IMR-90 (cell line): ENCODE results near the gene TCF7L2. TPM values are rescaled to one million over a fixed set of nuclear protein-coding genes. Genes with fewer than 3 reads are reported as not detected.

Experiments used
- ATAC-seq: fragments of 200-7000 bp; cut with Tn5 transposase; 2 replicates; pipeline ENCODE4 v1.9.1; 2020; ENCODE audit warnings: low read depth, mild to moderate bottlenecking, moderate library complexity
- BruUV-seq: library from RNA; stranded (reverse); fragments of 400-500 nt; replicated peaks from 2 replicates; lab custom pipeline; 2021; lab: Mats Ljungman, UMichigan
- CTCF ChIA-PET: fragments of 300-600 bp; formaldehyde crosslinking; extraction: SDS; loops from one replicate; lab custom pipeline; 2021; ENCODE audit warnings: antibody characterized with exemption; lab: Yijun Ruan, JAX
- POLR2A ChIA-PET: fragments of 300-600 bp; sonication (Branson Sonifier 250); formaldehyde crosslinking; loops from one replicate; lab custom pipeline; 2022; ENCODE audit warnings: antibody characterized with exemption; ENCODE audit not compliant: unreplicated experiment; lab: Charles Lee
- DNase-seq: peaks from one replicate; pipeline ENCODE4 v3.0.0; 2013
- H2AFZ ChIP-seq: replicated peaks from 2 replicates; pipeline ENCODE3; 2013; ENCODE audit warnings: low read length, mild to moderate bottlenecking; ENCODE audit not compliant: poor library complexity
- H2AK5ac ChIP-seq: 2 replicates; pipeline ENCODE4 v1.6.1; 2013; ENCODE audit warnings: low read depth, low read length, inconsistent platforms
- H2AK9ac ChIP-seq: replicated peaks from 2 replicates; pipeline ENCODE3; 2013; ENCODE audit warnings: mild to moderate bottlenecking, low read depth, low read length, moderate library complexity; ENCODE audit not compliant: poor library complexity
- H2BK120ac ChIP-seq: 2 replicates; pipeline ENCODE4 v1.6.1; 2013; ENCODE audit warnings: low read depth, low read length, inconsistent platforms
- H2BK15ac ChIP-seq: 3 replicates; pipeline ENCODE4 v1.6.1; 2013; ENCODE audit warnings: low read depth, low read length, inconsistent platforms
- H2BK20ac ChIP-seq: 2 replicates; pipeline ENCODE4 v1.6.1; 2013; ENCODE audit warnings: low read depth, mild to moderate bottlenecking, inconsistent platforms, low read length, moderate library complexity
- H2BK5ac ChIP-seq: 2 replicates; pipeline ENCODE4 v1.6.1; 2013; ENCODE audit warnings: mild to moderate bottlenecking, low read depth, low read length, inconsistent platforms; ENCODE audit not compliant: poor library complexity, severe bottlenecking
- H3K14ac ChIP-seq: replicated peaks from 2 replicates; pipeline ENCODE4 v1.6.1; 2013; ENCODE audit warnings: low read depth, low read length, inconsistent platforms
- H3K18ac ChIP-seq: 2 replicates; pipeline ENCODE4 v1.6.1; 2013; ENCODE audit warnings: low read depth, low read length, control low read depth
- H3K23ac ChIP-seq: 2 replicates; pipeline ENCODE4 v1.6.1; 2013; ENCODE audit warnings: low read depth, low read length, inconsistent platforms
- H3K27ac ChIP-seq: 2 replicates; pipeline ENCODE4 v1.5.1; 2013; ENCODE audit warnings: mild to moderate bottlenecking, control low read depth, low read length; ENCODE audit not compliant: insufficient read depth
- H3K27me3 ChIP-seq: 2 replicates; pipeline ENCODE4 v1.6.1; 2013; ENCODE audit warnings: low read length; ENCODE audit not compliant: control insufficient read depth, insufficient read depth
- H3K36me3 ChIP-seq: 2 replicates; pipeline ENCODE4 v1.6.1; 2013; ENCODE audit warnings: low read length, mixed read lengths; ENCODE audit not compliant: control insufficient read depth, insufficient read depth
- H3K4ac ChIP-seq: 2 replicates; pipeline ENCODE4 v1.6.1; 2013; ENCODE audit warnings: low read depth, low read length, inconsistent platforms
- H3K4me1 ChIP-seq: 2 replicates; pipeline ENCODE4 v1.6.1; 2013; ENCODE audit warnings: low read length, mixed read lengths; ENCODE audit not compliant: control insufficient read depth, insufficient read depth
- H3K4me2 ChIP-seq: 2 replicates; pipeline ENCODE4 v1.6.1; 2013; ENCODE audit warnings: low read depth, mild to moderate bottlenecking, control low read depth, low read length, moderate library complexity
- H3K4me3 ChIP-seq: 2 replicates; pipeline ENCODE4 v1.5.1; 2013; ENCODE audit warnings: low read depth, mild to moderate bottlenecking, control low read depth, low read length, moderate library complexity; ENCODE audit not compliant: insufficient read depth
- H3K56ac ChIP-seq: 2 replicates; pipeline ENCODE4 v1.6.1; 2013; ENCODE audit warnings: low read length, inconsistent platforms; ENCODE audit not compliant: insufficient read depth; ENCODE audit errors: extremely low read depth
- H3K79me1 ChIP-seq, 2 experiments: 2 replicates each; pipeline ENCODE4 v1.6.1; 2013; ENCODE audit warnings: low read length in 2 of 2, inconsistent platforms in 1 of 2, low read depth in 1 of 2
- H3K9ac ChIP-seq: 2 replicates; pipeline ENCODE4 v1.6.1; 2013; ENCODE audit warnings: low read depth, low read length, control low read depth
- H3K9me1 ChIP-seq: 2 replicates; pipeline ENCODE4 v1.6.1; 2013; ENCODE audit warnings: low read length, inconsistent platforms; ENCODE audit not compliant: insufficient read depth
- H3K9me3 ChIP-seq: 2 replicates; pipeline ENCODE4 v1.6.1; 2013; ENCODE audit warnings: low read length; ENCODE audit not compliant: control insufficient read depth, insufficient read depth
- H4K20me1 ChIP-seq: 2 replicates; pipeline ENCODE4 v1.6.1; 2013; ENCODE audit warnings: low read length, inconsistent platforms; ENCODE audit not compliant: insufficient read depth
- H4K5ac ChIP-seq: 2 replicates; pipeline ENCODE4 v1.6.1; 2013; ENCODE audit warnings: mild to moderate bottlenecking, low read depth, low read length, control low read depth
- H4K8ac ChIP-seq, 2 experiments: 2 replicates each; pipeline ENCODE4 v1.6.1; 2013; ENCODE audit warnings: low read depth in 2 of 2, low read length in 2 of 2, control low read depth in 1 of 2, inconsistent platforms in 1 of 2
- H4K91ac ChIP-seq: 2 replicates; pipeline ENCODE4 v1.6.1; 2013; ENCODE audit warnings: low read depth, low read length, inconsistent platforms; ENCODE audit not compliant: insufficient read depth
- BHLHE40 ChIP-seq: fragments of 150-350 bp; IDR thresholded peaks from 2 replicates; pipeline ENCODE4 v1.6.1; 2016; ENCODE audit warnings: mild to moderate bottlenecking, low read depth, low read length
- CEBPB ChIP-seq: IDR thresholded peaks from 2 replicates; pipeline ENCODE4 v1.6.1; 2012; ENCODE audit warnings: low read depth, low read length, improper control_type of control experiment
- CHD1 ChIP-seq: IDR thresholded peaks from 2 replicates; pipeline ENCODE4 v1.6.1; 2012; ENCODE audit warnings: low read depth, low read length, improper control_type of control experiment
- CTCF ChIP-seq: conservative IDR thresholded peaks from 2 replicates; pipeline ENCODE4 v1.5.1; 2012; ENCODE audit warnings: mild to moderate bottlenecking, low read depth, low read length, improper control_type of control experiment
- ELK1 ChIP-seq: fragments of 150-350 bp; IDR thresholded peaks from 2 replicates; pipeline ENCODE4 v1.6.1; 2016; ENCODE audit warnings: low read depth, mild to moderate bottlenecking, low read length, moderate library complexity, borderline replicate concordance
- FOS ChIP-seq: fragments of 150-350 bp; IDR thresholded peaks from 2 replicates; pipeline ENCODE4 v1.6.1; 2016; ENCODE audit warnings: low read depth, low read length
- MAFK ChIP-seq: IDR thresholded peaks from 2 replicates; pipeline ENCODE4 v1.6.1; 2012; ENCODE audit warnings: low read depth, low read length, improper control_type of control experiment
- MAZ ChIP-seq: IDR thresholded peaks from 2 replicates; pipeline ENCODE4 v1.6.1; 2012; ENCODE audit warnings: low read depth, mild to moderate bottlenecking, low read length, improper control_type of control experiment, moderate library complexity, borderline replicate concordance
- MXI1 ChIP-seq: IDR thresholded peaks from 2 replicates; pipeline ENCODE4 v1.6.1; 2012; ENCODE audit warnings: low read depth, mild to moderate bottlenecking, low read length, moderate library complexity, borderline replicate concordance
- NFE2L2 ChIP-seq: fragments of 150-350 bp; IDR thresholded peaks from 2 replicates; pipeline ENCODE4 v1.6.1; 2016; ENCODE audit warnings: low read depth, mild to moderate bottlenecking, low read length
- POLR2A ChIP-seq: IDR thresholded peaks from 2 replicates; pipeline ENCODE4 v1.6.1; 2012; ENCODE audit warnings: mild to moderate bottlenecking, low read depth, low read length
- RAD21 ChIP-seq: IDR thresholded peaks from 2 replicates; pipeline ENCODE4 v1.6.1; 2012; ENCODE audit warnings: low read length, improper control_type of control experiment
- RCOR1 ChIP-seq: IDR thresholded peaks from 2 replicates; pipeline ENCODE4 v1.6.1; 2012; ENCODE audit warnings: mild to moderate bottlenecking, low read length, improper control_type of control experiment; ENCODE audit not compliant: insufficient replicate concordance
- RFX5 ChIP-seq: IDR thresholded peaks from 2 replicates; pipeline ENCODE4 v1.8.0; 2012; ENCODE audit warnings: low read depth, mild to moderate bottlenecking, low read length, moderate library complexity
- SMC3 ChIP-seq: fragments of 150-350 bp; IDR thresholded peaks from 2 replicates; pipeline ENCODE4 v1.6.1; 2016; ENCODE audit warnings: low read depth, mild to moderate bottlenecking, antibody characterized with exemption, low read length, moderate library complexity
- USF2 ChIP-seq: fragments of 150-350 bp; IDR thresholded peaks from 2 replicates; pipeline ENCODE4 v1.6.1; 2017; ENCODE audit warnings: mild to moderate bottlenecking, antibody characterized with exemption, low read length, low read depth
- WGBS, 2 experiments: methylation state at CpG; one replicate each; pipeline versions ENCODE4 v1.1.5 to v1.1.7; 2013; ENCODE audit warnings: missing lambda C conversion rate in 2 of 2; ENCODE audit not compliant: insufficient read length in 1 of 2; ENCODE audit errors: extremely low coverage in 2 of 2; 5-methylcytosine and 5-hydroxymethylcytosine counted together
- dilution Hi-C: fragments of 300-500 bp; cut with HindIII; formaldehyde crosslinking; loops from one replicate; pipeline ENCODE4 v1.14.3; 2018; ENCODE audit warnings: low sequenced_read_pairs; ENCODE audit not compliant: unreplicated experiment
- in situ Hi-C: fragments of 300-500 bp; cut with MboI; formaldehyde crosslinking; loops from 3 replicates; pipeline ENCODE4 v1.14.3; 2019; ENCODE audit warnings: low sequenced_read_pairs, inconsistent platforms, mixed read lengths
- intact Hi-C: fragments of 100-400 bp; cut with micrococcal nuclease; formaldehyde crosslinking; loops from 2 replicates; pipeline ENCODE4 v1.10.0; 2022
- polyA plus RNA-seq, 3 experiments: library from polyadenylated mRNA; depleted of rRNA; stranded (reverse); fragments of >200 nt; gene quantifications; 2 replicates each; pipeline ENCODE4 v1.2.3, GENCODE V29; 2012; ENCODE audit warnings: low replicate concordance in 1 of 3
- total RNA-seq: library from RNA; depleted of rRNA; stranded (reverse); fragments of >200 nt; gene quantifications from 2 replicates; pipeline ENCODE4 v1.2.3, GENCODE V29; 2012

TCF7L2 gene
- total and polyA plus RNA-seq, 2 of the 4 experiments (the other 2 are of a cell fraction): 1.3 to 12.2 TPM

- no peak overlapping the region for H2BK20ac ChIP-seq
- peaks cover 14 to 62% of the 10 kb centered on the region in 2 experiments for H3K79me1 ChIP-seq
- TF ChIP-seq RAD21 (no peak), CTCF (no peak), MAFK (no peak), ELK1 (no peak), FOS (no peak), MAZ (no peak), USF2 (no peak), MXI1 (no peak), RFX5 (no peak), BHLHE40 (no peak), NFE2L2 (no peak), SMC3 (no peak), CEBPB (no peak), CHD1 (no peak), POLR2A (no peak), RCOR1 (no peak)
- no peak overlapping the region for H2AK5ac ChIP-seq
- H4K20me1 ChIP-seq: peaks cover 51% of the 10 kb centered on the region
- H3K9ac ChIP-seq: no peak overlapping the region
- H2AK9ac ChIP-seq: no peak overlapping the region
- no peak overlapping the region for H4K91ac ChIP-seq
- POLR2A ChIA-PET: no interaction called here
- H3K56ac ChIP-seq: no peak overlapping the region
- CTCF ChIA-PET: no interaction called here
- no peak overlapping the region for H3K14ac ChIP-seq
- no peaks in the 10 kb centered on the region for H3K9me3 ChIP-seq
- H2BK120ac ChIP-seq: no peak overlapping the region
- H3K27me3 ChIP-seq: no peaks in the 10 kb centered on the region
- no TSS peak for BruUV-seq
- H2AFZ ChIP-seq: no peak overlapping the region
- peaks cover 2% of the 10 kb centered on the region for H3K4me1 ChIP-seq
- H2BK15ac ChIP-seq: no peak overlapping the region
- H3K9me1 ChIP-seq: peaks cover 15% of the 10 kb centered on the region; the same call in 1 of the 2 replicates
- H3K27ac ChIP-seq: no peak overlapping the region
- intact Hi-C loops (no loop called here), dilution Hi-C loops (no loop called here), in situ Hi-C loops (no loop called here)
- no CpG with 5 or more reads among the region's 3 CpGs for WGBS, 2 experiments
- ATAC-seq: no peak
- no peak overlapping the region for H3K18ac ChIP-seq
- no peak overlapping the region for H3K23ac ChIP-seq
- H3K36me3 ChIP-seq: peaks cover 12% of the 10 kb centered on the region
- no peak overlapping the region for H2BK5ac ChIP-seq
- H3K4me2 ChIP-seq: no peak overlapping the region
- H3K4ac ChIP-seq: no peak overlapping the region
- H3K4me3 ChIP-seq: no peak overlapping the region
- H4K5ac ChIP-seq: no peak overlapping the region
- no peak overlapping the region for H4K8ac ChIP-seq
- no peak for DNase-seq
These were observed 46.4 kb downstream of the TCF7L2 start for GRCh38 chr10:112996462-112996861.
